ENCODE measurements around the gene SELENOS.

- no peak for TF ChIP-seq NKRF (IDR thresholded peaks at IDR 0.05; ENCODE audit: borderline replicate concordance)
- no peak for TF ChIP-seq TEAD4 (IDR thresholded peaks at IDR 0.05; ENCODE audit: low read length)
- no peak for TF ChIP-seq TEAD4 (CRISPR knock-in tag; IDR thresholded peaks at IDR 0.05; ENCODE audit: borderline replicate concordance)
- TF ChIP-seq KLF16 (IDR thresholded peaks at IDR 0.05) = no peak
- TF ChIP-seq E2F4 (CRISPR knock-in tag; IDR thresholded peaks at IDR 0.05; ENCODE audit: low read depth) = no peak
- TF ChIP-seq FOSL1 (tag; conservative IDR thresholded peaks at IDR 0.05) = no peak
- no peak for TF ChIP-seq PTBP1 (IDR thresholded peaks at IDR 0.05; ENCODE audit: low read depth, low read length)
- TF ChIP-seq POLR2A (conservative IDR thresholded peaks at IDR 0.05) = no peak
- no peak for TF ChIP-seq CTCF (IDR thresholded peaks at IDR 0.05 in 2 of 3, conservative IDR thresholded peaks at IDR 0.05 in 1 of 3; ENCODE audit: insufficient read depth in 2 of 3, low read depth in 1 of 3, low read length in 3 of 3)
- no peak for TF ChIP-seq CEBPZ (IDR thresholded peaks at IDR 0.05; ENCODE audit: borderline replicate concordance, low read depth, low read length)
- TF ChIP-seq TEAD2 (tag; IDR thresholded peaks at IDR 0.05) = no peak
- TF ChIP-seq ATF6 (CRISPR knock-in tag; IDR thresholded peaks at IDR 0.05) = no peak
Observed at GRCh38 chr15:101248274-101248673, 29.0 kb downstream of the SELENOS start.

Data from K562 (cell line).